ENCODE results near the gene RABGEF1.
"Not testable (repeated sequence)": the region's sequence is repeated elsewhere in the genome, so short reads cannot be mapped to it uniquely, and the experiment has no call there.

The RABGEF1 gene

GRCh38 chr7:66815186-66815875 is 74.8 kb downstream of the RABGEF1 start:
- not testable (repeated sequence) for DNase-seq (ENCODE audit: low read depth)

- no peak for DNase-seq (ENCODE audit: low read depth)
These were observed 75.4 kb downstream of the RABGEF1 start for GRCh38 chr7:66815951-66816350.

DNA sequence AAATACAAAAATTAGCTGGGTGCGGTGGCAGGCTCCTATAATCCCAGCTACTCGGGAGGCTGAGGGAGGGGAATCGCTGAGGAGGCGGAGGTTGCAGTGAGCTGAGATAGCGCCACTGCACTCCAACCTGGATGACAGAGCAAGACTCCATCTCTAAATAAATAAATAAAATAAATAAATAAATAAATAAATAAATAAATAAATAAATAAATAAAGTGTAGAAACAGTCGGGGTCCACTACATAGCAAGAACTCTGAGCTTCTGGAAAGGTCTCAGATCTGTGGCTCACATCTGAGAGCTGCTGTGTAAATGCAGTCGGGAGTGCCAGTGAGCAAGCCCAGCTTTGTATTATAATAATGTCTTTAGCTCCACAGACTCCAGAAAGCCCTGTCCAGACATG is 76.1 kb downstream of the RABGEF1 start:
- not testable (repeated sequence) for DNase-seq (ENCODE audit: low read depth)

DNA sequence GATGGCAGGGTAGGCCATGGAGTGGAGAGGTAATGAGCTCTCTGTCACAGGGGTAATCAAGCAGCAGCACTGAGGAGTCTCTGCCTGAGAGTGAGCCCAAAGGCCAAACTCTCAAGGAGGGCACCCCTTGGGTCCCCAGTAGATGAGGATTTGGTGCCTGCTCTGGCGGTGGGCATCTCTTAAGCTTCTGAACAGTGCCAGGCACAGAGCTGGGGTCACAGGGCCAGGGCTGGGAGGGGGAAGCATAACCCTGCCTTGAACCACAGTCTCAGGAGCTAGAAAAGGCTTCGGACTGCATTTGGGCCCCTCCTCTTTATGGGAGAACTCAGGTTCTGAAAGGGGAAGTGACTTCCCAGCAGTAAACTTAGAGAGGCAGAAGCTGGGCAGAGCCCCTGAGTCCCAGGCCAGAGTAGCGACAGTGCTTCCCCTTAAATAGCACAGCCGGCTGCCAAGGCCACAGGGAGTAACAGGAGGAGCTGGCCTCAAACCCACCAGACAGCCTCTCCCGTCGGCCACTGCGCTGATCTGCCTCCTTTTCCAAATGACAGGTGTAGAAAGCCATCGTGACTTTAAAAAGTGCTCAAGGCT is 76.8 kb downstream of the RABGEF1 start:
- not testable (repeated sequence) for DNase-seq (ENCODE audit: low read depth)

DNA sequence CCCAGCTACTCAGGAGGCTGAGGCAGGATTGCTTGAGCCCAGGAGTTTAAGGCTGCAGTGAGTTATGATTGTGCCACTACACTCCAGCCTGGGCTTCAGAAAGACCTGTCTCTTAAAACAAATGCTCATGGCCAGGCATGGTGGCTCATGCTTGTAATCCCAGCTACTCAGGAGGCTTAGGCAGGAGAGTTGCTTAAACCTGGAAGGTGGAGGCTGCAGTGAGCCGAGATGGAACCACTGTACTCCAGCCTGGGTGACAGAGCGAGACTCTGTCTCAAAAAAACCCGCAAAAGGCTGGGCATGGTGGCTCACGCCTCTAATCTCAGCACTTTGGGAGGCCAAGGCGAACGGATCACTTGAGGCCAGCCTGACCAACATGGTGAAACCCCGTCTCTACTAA is 77.4 kb downstream of the RABGEF1 start:
- DNase-seq (ENCODE audit: low read depth): not testable (repeated sequence)

DNA sequence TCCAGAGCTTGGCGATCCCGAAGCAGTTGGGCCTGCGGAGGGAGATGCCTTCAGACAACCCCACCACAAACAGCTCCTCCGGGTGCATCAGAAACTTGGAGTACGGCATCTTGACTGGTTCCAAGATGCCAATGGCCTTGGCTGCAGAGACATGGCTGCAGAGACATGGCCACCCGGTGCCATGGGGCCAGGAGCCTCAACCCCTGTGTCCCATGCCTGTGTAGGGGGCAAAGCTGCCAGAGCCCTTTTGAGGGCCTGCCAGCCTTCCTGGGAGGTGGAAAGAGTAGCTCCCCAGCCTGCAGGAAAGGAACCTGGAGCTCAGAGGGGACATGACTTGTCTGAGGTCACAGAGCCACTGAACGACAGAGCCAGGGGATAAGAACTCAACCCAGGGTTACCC is 83.5 kb downstream of the RABGEF1 start:
- DNase-seq (ENCODE audit: low read depth): no peak

- peak; percentile 30 for DNase-seq (ENCODE audit: low read depth)
These were observed 85.0 kb downstream of the RABGEF1 start for GRCh38 chr7:66825538-66825937.

DNA sequence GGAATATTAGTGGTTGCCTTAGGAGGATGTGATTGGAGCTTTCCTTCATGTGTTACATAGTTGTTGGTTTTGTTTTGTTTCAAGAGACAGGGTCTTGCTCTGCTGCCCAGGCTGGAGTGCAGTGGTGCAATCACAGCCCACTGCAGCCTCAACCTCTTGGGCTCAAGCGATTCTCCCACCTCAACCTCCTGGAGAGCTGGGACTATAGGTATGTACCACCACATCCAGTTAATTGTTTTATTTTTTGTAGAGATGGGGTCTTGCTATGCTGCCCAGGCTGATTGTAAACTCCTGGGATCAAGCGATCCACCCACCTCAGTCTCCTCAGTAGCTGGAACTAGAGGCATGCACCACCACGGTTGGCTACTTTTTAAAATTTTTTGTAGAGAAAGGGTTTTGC is 86.1 kb downstream of the RABGEF1 start:
- no peak for DNase-seq (ENCODE audit: low read depth)

GRCh38 chr7:66830976-66831375 is 90.4 kb downstream of the RABGEF1 start:
- not testable (repeated sequence) for DNase-seq (ENCODE audit: low read depth)

GRCh38 chr7:66832531-66833351 is 92.2 kb downstream of the RABGEF1 start:
- DNase-seq (ENCODE audit: low read depth): no peak

DNA sequence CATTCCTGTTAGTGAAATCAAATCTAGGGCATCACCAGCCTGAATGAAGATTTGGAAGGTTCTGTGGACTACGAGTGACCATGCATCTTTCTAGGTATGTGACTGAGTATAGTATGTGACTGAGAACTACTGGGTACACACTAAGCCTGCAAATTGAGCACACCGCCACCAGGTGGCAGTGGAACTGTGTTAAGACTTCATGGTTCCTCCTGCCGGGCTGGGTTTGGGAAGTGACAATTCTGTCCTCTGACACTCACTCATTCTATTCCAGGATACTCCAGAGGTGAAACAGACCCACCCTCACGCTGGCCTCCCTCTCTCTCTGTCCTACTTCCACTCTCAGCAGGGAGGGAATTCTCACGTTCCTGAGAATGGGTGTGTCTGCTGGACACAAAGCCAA is 96.5 kb downstream of the RABGEF1 start:
- peak; percentile 27 for DNase-seq (ENCODE audit: low read depth)

DNA sequence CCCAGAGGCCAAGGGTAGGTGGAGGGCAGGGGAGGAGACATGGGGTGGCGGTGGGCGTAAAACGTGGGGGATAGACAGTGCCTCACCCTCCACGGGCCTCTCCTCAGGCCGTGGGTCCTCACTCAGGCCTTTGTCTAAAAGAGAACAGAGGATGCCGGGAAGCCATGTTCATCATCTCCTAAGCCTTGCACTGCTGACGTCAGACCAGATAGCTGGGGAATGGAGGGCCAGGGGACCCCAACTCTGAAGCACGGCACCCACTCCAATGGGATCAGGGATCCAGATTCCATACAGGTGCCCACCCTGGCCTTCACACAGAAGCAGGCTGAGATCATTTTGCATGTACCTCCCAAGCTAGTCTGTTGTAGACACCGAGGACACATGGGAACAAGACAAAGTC is 97.1 kb downstream of the RABGEF1 start:
- no peak for DNase-seq (ENCODE audit: low read depth)

DNA sequence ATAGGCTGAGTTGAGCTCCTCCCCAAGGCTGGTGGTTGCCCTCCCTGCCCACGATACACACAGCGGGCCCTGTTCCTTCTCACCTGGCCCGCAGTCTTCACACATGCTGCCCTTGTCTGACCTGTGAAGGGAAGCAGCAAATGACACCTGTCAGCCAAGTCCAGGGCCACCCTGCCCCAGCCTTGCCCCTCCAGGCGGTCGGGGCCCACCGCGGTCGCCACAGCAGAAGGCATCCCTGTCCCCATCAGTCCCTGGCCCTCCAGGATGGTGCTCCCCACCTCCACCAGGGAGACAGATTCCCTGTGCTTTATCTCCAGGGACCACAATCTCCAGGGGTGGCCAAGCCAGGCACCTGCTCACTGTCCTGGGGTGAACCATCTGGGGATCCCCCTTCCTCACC is 99.3 kb downstream of the RABGEF1 start:
- no peak for DNase-seq (ENCODE audit: low read depth)

- DNase-seq (ENCODE audit: low read depth): no peak
These were observed 99.8 kb downstream of the RABGEF1 start for GRCh38 chr7:66840316-66840715.

DNA sequence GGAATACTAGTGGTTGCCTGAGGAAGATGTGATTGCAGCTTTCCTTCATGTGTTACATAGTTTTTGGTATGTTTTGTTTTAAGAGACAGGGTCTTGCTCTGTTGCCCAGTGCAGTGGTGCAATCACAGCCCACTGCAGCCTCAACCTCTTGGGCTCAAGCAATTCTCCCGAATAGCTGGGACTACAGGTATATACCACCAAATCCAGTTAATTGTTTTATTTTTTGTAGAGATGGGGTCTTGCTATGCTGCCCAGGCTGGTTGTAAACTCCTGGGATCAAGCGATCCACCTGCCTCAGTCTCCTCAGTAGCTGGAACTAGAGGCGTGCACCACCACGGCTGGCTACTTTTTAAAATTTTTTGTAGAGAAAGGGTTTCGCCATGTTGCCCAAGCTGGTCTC is 101.4 kb downstream of the RABGEF1 start:
- DNase-seq (ENCODE audit: low read depth): no peak

GRCh38 chr7:66843492-66843891 is 103.0 kb downstream of the RABGEF1 start:
- DNase-seq (ENCODE audit: low read depth): not testable (repeated sequence)

GRCh38 chr7:66844552-66845378 is 104.2 kb downstream of the RABGEF1 start:
- peak; percentile 98 for DNase-seq (ENCODE audit: low read depth)

DNA sequence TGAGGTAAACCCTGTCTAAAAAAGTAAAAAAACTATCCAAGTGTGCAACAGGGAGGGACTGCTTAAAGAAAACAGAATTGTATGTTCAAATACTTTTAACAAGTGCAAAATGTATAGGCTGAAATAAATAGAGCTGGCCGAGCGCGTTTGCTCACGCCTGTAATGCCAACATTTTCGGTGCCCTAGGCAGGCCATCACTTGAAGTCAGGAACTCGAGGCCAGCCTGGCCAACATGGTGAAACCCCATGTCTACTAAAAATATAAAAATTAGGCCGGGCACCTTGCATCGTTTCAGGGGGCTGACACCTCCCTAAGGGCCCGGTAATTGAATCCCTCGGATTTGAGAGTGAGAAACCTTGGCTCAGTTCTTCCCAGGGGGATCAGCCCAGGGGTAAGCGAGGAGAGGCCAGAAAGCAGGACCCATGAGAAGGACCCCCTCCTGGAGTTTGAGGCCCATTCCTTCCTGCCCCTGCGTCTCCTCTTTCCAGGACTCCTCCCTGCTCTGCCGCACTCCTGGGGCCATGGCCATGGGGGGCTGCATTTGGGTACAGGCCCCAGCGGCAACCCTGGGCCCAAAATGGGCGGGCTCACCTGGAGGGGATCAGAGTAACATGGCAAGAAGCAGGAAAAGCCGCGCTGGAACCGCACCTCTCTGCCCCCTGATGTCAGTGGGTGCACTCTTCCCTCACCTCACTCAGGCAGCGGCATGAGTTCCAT is 105.0 kb downstream of the RABGEF1 start:
- no peak for DNase-seq (ENCODE audit: low read depth)

- not testable (repeated sequence) for DNase-seq (ENCODE audit: low read depth)
These were observed 105.5 kb downstream of the RABGEF1 start for GRCh38 chr7:66846096-66846445.

DNA sequence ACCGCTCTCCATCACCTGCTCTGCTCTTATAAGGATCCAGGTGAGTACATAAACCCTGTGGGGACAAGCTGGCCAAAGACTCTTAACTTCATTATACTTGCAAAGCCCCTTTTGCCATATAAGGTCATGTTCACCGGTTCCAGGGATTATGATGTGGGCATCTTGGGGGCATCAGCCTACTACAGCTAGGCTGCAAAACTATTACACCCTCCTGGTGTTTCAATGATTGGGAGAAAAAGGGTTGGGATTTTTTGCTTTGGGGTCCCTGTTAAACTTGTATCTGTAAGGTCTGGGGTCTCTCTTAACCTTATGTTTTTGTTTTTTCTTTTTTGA is 107.0 kb downstream of the RABGEF1 start:
- not testable (repeated sequence) for DNase-seq (ENCODE audit: low read depth)

- peak; percentile 67 for DNase-seq (ENCODE audit: low read depth)
These were observed 107.6 kb downstream of the RABGEF1 start for GRCh38 chr7:66847879-66848790.

All from EH (cell line).